NCI-H2227 (cell line): ENCODE results near the gene FCGR3A.
A peak's percentile ranks its signal among the peaks of the same experiment; 100 is the strongest.
"Not testable (repeated sequence)": the region's sequence is repeated elsewhere in the genome, so short reads cannot be mapped to it uniquely, and the experiment has no call there.

Experiments used
- DNase-seq: peaks from one replicate; lab custom pipeline; 2025; ENCODE audit not compliant: unreplicated experiment; lab: John Stamatoyannopoulos, UW

Gene FCGR3A

GRCh38 chr1:161556990-161557389, 7.4 kb upstream of the FCGR3A start:
- DNase-seq, result not testable (repeated sequence)

GRCh38 chr1:161556143-161556542, 6.5 kb upstream of the FCGR3A start:
- DNase-seq, result not testable (repeated sequence)

- not testable (repeated sequence) for DNase-seq
Observed at GRCh38 chr1:161554815-161555417, 5.3 kb upstream of the FCGR3A start.

- not testable (repeated sequence) for DNase-seq
Observed at GRCh38 chr1:161554340-161554739, 4.7 kb upstream of the FCGR3A start.

GRCh38 chr1:161553631-161554030, 4.0 kb upstream of the FCGR3A start:
- DNase-seq, result not testable (repeated sequence)

- not testable (repeated sequence) for DNase-seq
Observed at GRCh38 chr1:161550942-161551341, 1.3 kb upstream of the FCGR3A start.

- DNase-seq, result not testable (repeated sequence)
Observed at GRCh38 chr1:161548749-161549406, 740 bp downstream of the FCGR3A start.

- not testable (repeated sequence) for DNase-seq
Observed at GRCh38 chr1:161547995-161548741, 1.4 kb downstream of the FCGR3A start.

GRCh38 chr1:161545005-161545731, 4.5 kb downstream of the FCGR3A start:
- not testable (repeated sequence) for DNase-seq

- DNase-seq, result not testable (repeated sequence)
Observed at GRCh38 chr1:161543125-161543524, 6.5 kb downstream of the FCGR3A start.

- DNase-seq, result not testable (repeated sequence)
Observed at GRCh38 chr1:161542091-161542559, 7.5 kb downstream of the FCGR3A start.

GRCh38 chr1:161540570-161540960, 9.1 kb downstream of the FCGR3A start:
- DNase-seq, result not testable (repeated sequence)

GRCh38 chr1:161539731-161540569, 9.7 kb downstream of the FCGR3A start:
- DNase-seq, result peak; percentile 92

- DNase-seq, result not testable (repeated sequence)
Observed at GRCh38 chr1:161538925-161539479, 10.6 kb downstream of the FCGR3A start.

- not testable (repeated sequence) for DNase-seq
Observed at GRCh38 chr1:161537068-161537669, 12.4 kb downstream of the FCGR3A start.

- DNase-seq, result not testable (repeated sequence)
Observed at GRCh38 chr1:161532644-161533567, 16.7 kb downstream of the FCGR3A start.

GRCh38 chr1:161531986-161532643, 17.5 kb downstream of the FCGR3A start:
- no peak for DNase-seq
